GM18873 (cell line): ENCODE data around the gene EP400.

ENCODE experiments used
- ATAC-seq: cut with Tn5 transposase; IDR thresholded peaks from one replicate; pipeline ENCODE4 v1.9.1; 2021; ENCODE audit warnings: mild to moderate bottlenecking, moderate library complexity, moderate number of reproducible peaks; ENCODE audit not compliant: unreplicated experiment, low FRiP score

Gene EP400

GRCh38 chr12:132061641-132062430 is 112.1 kb downstream of the EP400 start:
- no peak for ATAC-seq

GRCh38 chr12:132062481-132062880 is 112.7 kb downstream of the EP400 start:
- ATAC-seq = no peak

GRCh38 chr12:132063491-132063890 is 113.7 kb downstream of the EP400 start:
- ATAC-seq = no peak

- no peak for ATAC-seq
Observed at GRCh38 chr12:132064631-132065030, 114.9 kb downstream of the EP400 start.

- ATAC-seq = no peak
Observed at GRCh38 chr12:132065203-132065602, 115.5 kb downstream of the EP400 start.

GRCh38 chr12:132065609-132066344 is 116.0 kb downstream of the EP400 start:
- no peak for ATAC-seq

DNA sequence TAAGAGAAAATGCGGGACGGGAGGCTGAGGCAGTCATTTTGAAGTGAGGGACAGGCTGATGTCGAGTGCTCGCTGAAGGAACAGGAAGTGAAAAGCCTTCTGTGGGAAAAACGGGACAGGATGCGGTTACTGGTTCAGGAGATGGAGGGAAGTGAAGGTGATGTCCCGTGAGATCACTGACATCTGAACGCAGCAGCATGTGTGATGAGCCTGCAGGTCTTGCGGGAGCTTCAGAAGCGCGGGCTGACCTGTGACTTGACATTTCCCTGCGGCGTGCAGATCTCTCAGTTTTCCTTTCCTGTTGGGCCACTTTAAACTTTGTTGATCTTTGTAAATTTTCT is 116.6 kb downstream of the EP400 start:
- no peak for ATAC-seq

DNA sequence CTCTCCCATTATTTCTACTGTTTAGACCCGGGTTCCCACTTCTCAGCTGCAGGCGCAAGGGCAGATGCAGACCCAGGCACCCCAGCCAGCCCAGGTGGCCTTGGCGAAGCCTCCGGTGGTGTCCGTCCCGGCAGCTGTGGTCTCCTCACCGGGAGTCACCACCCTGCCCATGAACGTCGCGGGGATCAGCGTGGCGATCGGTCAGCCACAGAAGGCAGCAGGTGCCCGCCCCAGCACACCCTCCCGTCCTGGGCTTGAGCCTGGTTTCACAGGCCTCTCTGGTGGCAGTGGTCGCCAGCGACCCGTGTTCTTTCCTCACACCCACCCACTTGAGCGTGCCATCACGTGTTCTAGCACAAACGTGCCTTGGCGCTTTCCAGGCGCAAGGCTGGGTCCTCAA is 117.0 kb downstream of the EP400 start:
- ATAC-seq = no peak

DNA sequence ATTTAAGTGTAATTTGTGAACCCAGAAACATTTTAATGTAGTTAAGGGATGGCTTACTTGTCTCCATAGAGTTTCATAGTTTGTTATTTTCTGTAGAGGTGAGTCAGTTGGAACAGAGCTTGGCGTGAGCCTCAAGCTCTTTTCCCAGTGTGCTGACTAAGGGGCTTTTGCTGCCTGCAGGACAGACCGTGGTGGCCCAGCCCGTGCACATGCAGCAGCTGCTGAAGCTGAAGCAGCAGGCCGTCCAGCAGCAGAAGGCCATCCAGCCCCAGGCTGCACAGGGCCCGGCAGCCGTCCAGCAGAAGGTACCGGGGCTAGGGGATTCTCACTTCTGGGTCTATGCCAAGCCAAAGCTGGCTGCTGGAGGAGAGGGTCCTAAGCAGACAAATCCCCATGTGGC is 117.4 kb downstream of the EP400 start:
- no peak for ATAC-seq

- no peak for ATAC-seq
Observed at GRCh38 chr12:132068250-132068649, 118.5 kb downstream of the EP400 start.

DNA sequence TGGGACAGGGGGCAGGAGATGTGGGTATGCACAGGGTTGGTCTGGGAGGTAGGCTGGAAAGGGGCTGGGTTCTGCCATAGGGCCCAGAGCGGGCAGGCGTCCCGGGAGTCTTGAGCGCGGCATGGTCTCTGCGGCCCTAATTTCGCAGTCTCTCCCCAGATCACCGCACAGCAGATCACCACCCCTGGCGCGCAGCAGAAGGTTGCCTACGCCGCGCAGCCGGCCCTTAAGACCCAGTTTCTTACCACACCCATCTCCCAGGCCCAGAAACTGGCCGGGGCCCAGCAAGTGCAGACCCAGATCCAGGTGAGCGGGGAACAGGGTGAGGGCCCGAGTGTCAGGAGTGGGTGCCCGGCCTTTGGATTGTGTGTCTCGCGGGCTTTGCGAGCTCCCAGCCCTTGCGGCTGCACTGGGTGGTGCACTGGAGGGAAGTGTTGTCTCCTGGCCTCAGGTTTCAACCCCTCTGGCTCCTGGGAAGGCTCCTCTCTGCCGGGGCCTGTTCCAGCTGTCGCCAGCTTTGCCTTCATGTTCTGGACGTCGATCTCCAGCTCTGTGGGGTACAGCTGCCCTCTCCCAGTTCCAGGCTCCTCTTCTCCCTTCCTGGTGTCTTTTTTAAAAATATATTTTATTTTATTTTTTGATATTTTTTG is 119.7 kb downstream of the EP400 start:
- ATAC-seq = no peak

GRCh38 chr12:132070298-132070697 is 120.6 kb downstream of the EP400 start:
- ATAC-seq = no peak

DNA sequence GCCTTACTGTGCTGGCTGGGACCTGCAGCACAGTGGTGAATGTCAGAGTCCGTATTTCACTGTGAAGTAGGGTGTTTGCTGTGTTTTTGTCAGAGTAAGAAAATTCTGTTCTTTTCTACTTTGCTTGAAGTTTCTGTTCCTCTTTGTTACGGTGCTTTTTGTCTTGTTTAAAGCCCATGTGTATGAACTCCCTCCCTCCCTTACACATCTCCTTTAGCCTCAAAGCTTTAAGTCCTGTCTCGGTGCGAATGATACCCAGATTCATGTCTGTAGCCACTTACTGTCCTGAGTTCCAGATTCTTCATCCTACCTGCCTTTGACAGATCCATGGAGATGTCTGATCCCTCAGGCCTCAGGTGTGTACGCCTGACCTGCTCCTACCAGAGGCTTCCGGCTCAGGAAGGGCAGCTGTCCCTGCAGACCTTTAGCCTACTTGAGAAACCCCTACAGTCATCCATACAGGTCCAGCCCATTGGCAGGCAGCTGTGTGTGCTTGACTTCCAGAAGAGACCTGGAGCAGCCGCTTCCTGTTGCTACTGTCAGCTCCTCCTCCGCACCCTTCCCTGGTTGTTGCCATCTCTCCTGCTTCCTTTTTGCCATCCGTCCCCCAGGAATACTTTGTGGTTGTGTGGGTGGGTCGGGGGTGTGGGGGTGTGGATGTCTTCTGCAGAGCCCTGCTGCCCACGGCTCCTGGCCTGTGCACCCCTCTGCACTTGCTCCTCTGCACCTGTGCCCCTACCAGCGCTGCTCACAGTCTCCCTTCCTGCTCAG is 121.5 kb downstream of the EP400 start:
- ATAC-seq = peak; percentile 81

DNA sequence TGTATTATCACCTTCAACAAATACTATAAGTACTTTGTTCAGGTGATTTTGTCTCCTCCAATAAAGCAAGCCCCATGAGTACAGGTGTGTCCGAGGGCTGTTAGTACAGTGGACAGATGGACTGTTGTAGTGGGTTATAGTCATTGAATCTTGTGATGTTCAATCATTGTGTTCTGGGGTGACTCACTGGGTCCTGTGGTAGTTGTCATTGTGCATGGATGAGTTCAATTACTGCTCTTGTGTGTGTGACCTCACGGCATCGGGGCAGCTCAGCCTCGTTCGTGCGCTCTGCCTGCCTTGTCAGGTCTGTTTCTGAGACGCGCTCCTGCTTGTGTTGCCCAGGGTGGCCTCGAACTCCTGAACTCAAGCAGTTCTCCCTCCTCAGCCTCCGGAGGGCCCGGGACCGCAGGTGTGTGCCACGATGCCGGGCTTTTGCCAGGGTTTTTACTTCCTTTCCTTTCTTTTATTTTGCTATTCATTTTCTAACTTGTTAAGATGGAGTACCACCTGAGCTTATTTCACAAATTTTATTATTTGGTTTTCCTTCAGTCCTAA is 122.2 kb downstream of the EP400 start:
- no peak for ATAC-seq

- ATAC-seq = no peak
Observed at GRCh38 chr12:132074216-132074615, 124.5 kb downstream of the EP400 start.

GRCh38 chr12:132075026-132075713 is 125.4 kb downstream of the EP400 start:
- ATAC-seq = no peak

GRCh38 chr12:132075714-132076553 is 126.2 kb downstream of the EP400 start:
- no peak for ATAC-seq

- ATAC-seq = no peak
Observed at GRCh38 chr12:132076711-132077110, 127.0 kb downstream of the EP400 start.
